Measurements from ENCODE around the gene GBF1. TPM values are rescaled to one million over a fixed set of nuclear protein-coding genes. Genes with fewer than 3 reads are reported as not detected.

Gene GBF1
- polyA plus RNA-seq, 3 donors: 4.2 to 17.4 (median 11.9) TPM

GRCh38 chr10:102418622-102419268 lies 173.4 kb downstream of the GBF1 start, which contains the start of gene PSD:
TSS of gene PSD (minus strand) at chr10:102418785. CDS start at chr10:102417038, 1,747 bp downstream.
- Histone ChIP-seq H3K79me2 (ENCODE audit: insufficient read depth, low read length) (peaks cover 14% of the 10 kb centered on the region), H3K36me3 (replicated peaks in 1 of 2; ENCODE audit: control insufficient read depth in 1 of 2, insufficient read depth in 2 of 2, low read length in 2 of 2) (peaks cover 8 to 9% of the 10 kb centered on the region in 2 donors), H3K4me3 (replicated peaks in 1 of 3; ENCODE audit: low read depth in 2 of 3, low read length in 3 of 3) (peak within 1 kb of the TSS in 1 of 3 experiments; percentile 96), H3K9me3 (replicated peaks in 1 of 2; ENCODE audit: control insufficient read depth in 1 of 2, insufficient read depth in 1 of 2, low read length in 2 of 2) (no peaks in the 10 kb centered on the region), H3K4me2 (replicated peaks; ENCODE audit: extremely low read depth, low read length, poor library complexity, severe bottlenecking) (peak within 1 kb of the TSS; percentile 98), H3K4me1 (ENCODE audit: control insufficient read depth in 1 of 2, insufficient read depth in 2 of 2, low read length in 2 of 2) (peaks cover 33 to 41% of the 10 kb centered on the region in 2 donors), H3K27me3 (ENCODE audit: control insufficient read depth in 2 of 2, insufficient read depth in 2 of 2, low read length in 2 of 2) (peaks cover 11 to 28% of the 10 kb centered on the region in 2 donors), H4K20me1 (ENCODE audit: insufficient read depth, low read length) (peaks cover 16% of the 10 kb centered on the region), H2AFZ (ENCODE audit: insufficient read depth, low read depth, low read length, poor library complexity, severe bottlenecking) (no peak within 1 kb of the TSS), H3K9ac (ENCODE audit: insufficient read depth, low read length, poor library complexity, severe bottlenecking) (no peak within 1 kb of the TSS), H3K27ac (ENCODE audit: low read depth in 1 of 2, low read length in 2 of 2) (no peak within 1 kb of the TSS)
- Mint-ChIP-seq H3K9me3 (peaks cover 0 to 7% (median 4%) of the 10 kb centered on the region in 7 donors), H3K4me3 (peak within 1 kb of the TSS; percentile 31 to 97), H3K27me3 (ENCODE audit: low read depth in 3 of 3) (peaks cover 24 to 46% (median 28%) of the 10 kb centered on the region in 3 donors), H3K4me1 (peaks cover 38% of the 10 kb centered on the region), H3K27ac (peak within 1 kb of the TSS in 1 of 7 donors; percentile 75), H3K36me3 (peaks cover 4 to 10% of the 10 kb centered on the region in 2 donors)
- TF ChIP-seq CTCF (IDR thresholded peaks at IDR 0.05): no peak
- intact Hi-C loops (cut with micrococcal nuclease): no loop called here
- 9% methylated on average over 28 of the region's 45 CpGs for WGBS (ENCODE audit: insufficient coverage)
- DNase-seq: peak in 1 of 3 donors; percentile 8

- peaks cover 0 to 7% (median 4%) of the 10 kb centered on the region in 7 donors for H3K9me3 Mint-ChIP-seq
- Histone ChIP-seq H3K4me3 (replicated peaks in 1 of 3; ENCODE audit: low read depth in 2 of 3, low read length in 3 of 3) (peak overlapping the region; percentile 2 to 96 (median 82)), H4K20me1 (ENCODE audit: insufficient read depth, low read length) (peaks cover 24% of the 10 kb centered on the region), H3K27me3 (ENCODE audit: control insufficient read depth in 2 of 2, insufficient read depth in 2 of 2, low read length in 2 of 2) (peaks cover 11 to 27% of the 10 kb centered on the region in 2 donors), H3K4me2 (replicated peaks; ENCODE audit: extremely low read depth, low read length, poor library complexity, severe bottlenecking) (peak overlapping the region; percentile 98), H3K36me3 (replicated peaks in 1 of 2; ENCODE audit: control insufficient read depth in 1 of 2, insufficient read depth in 2 of 2, low read length in 2 of 2) (peaks cover 16 to 17% of the 10 kb centered on the region in 2 donors), H3K9me3 (replicated peaks in 1 of 2; ENCODE audit: control insufficient read depth in 1 of 2, insufficient read depth in 1 of 2, low read length in 2 of 2) (no peaks in the 10 kb centered on the region), H2AFZ (ENCODE audit: insufficient read depth, low read depth, low read length, poor library complexity, severe bottlenecking) (peak overlapping the region; percentile 90), H3K79me2 (ENCODE audit: insufficient read depth, low read length) (peaks cover 17% of the 10 kb centered on the region), H3K4me1 (ENCODE audit: control insufficient read depth in 1 of 2, insufficient read depth in 2 of 2, low read length in 2 of 2) (peaks cover 33 to 41% of the 10 kb centered on the region in 2 donors), H3K27ac (ENCODE audit: low read depth in 1 of 2, low read length in 2 of 2) (no peak overlapping the region), H3K9ac (ENCODE audit: insufficient read depth, low read length, poor library complexity, severe bottlenecking) (no peak overlapping the region)
- peak in 1 of 3 donors; percentile 40 for DNase-seq
- peaks cover 11 to 18% of the 10 kb centered on the region in 2 donors for H3K36me3 Mint-ChIP-seq
- H3K27ac Mint-ChIP-seq: peak overlapping the region in 1 of 7 donors; percentile 75
- WGBS (ENCODE audit: insufficient coverage): 1% methylated on average over 36 of the region's 54 CpGs
- H3K4me1 Mint-ChIP-seq: peaks cover 36% of the 10 kb centered on the region
- TF ChIP-seq CTCF (IDR thresholded peaks at IDR 0.05): no peak
- intact Hi-C loops (cut with micrococcal nuclease): loop anchor here (2.0 to 5.0 kb wide), 2 partner anchors 43 to 59 kb away; no protein-coding TSS in a partner anchor
- H3K4me3 Mint-ChIP-seq: peak overlapping the region; percentile 93 to 97
- peaks cover 24 to 39% (median 24%) of the 10 kb centered on the region in 3 donors for H3K27me3 Mint-ChIP-seq (ENCODE audit: low read depth in 3 of 3)
Observed at GRCh38 chr10:102419269-102420180, 174.2 kb downstream of the GBF1 start.

All from CD14-positive monocyte (primary cell).